ENCODE measurements around the gene FANK1.

The FANK1 gene

GRCh38 chr10:125857185-125857760 is 39.1 kb upstream of the FANK1 start:
- no peak for DNase-seq (ENCODE audit: low read depth)
- H3K4me3 ChIP-seq (ENCODE audit: low read length) = no peak overlapping the region
- TF ChIP-seq, protein P1, sequence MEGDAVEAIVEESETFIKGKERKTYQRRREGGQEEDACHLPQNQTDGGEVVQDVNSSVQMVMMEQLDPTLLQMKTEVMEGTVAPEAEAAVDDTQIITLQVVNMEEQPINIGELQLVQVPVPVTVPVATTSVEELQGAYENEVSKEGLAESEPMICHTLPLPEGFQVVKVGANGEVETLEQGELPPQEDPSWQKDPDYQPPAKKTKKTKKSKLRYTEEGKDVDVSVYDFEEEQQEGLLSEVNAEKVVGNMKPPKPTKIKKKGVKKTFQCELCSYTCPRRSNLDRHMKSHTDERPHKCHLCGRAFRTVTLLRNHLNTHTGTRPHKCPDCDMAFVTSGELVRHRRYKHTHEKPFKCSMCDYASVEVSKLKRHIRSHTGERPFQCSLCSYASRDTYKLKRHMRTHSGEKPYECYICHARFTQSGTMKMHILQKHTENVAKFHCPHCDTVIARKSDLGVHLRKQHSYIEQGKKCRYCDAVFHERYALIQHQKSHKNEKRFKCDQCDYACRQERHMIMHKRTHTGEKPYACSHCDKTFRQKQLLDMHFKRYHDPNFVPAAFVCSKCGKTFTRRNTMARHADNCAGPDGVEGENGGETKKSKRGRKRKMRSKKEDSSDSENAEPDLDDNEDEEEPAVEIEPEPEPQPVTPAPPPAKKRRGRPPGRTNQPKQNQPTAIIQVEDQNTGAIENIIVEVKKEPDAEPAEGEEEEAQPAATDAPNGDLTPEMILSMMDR (conservative IDR thresholded peaks at IDR 0.05; ENCODE audit: low read depth, low read length) = no peak

DNA sequence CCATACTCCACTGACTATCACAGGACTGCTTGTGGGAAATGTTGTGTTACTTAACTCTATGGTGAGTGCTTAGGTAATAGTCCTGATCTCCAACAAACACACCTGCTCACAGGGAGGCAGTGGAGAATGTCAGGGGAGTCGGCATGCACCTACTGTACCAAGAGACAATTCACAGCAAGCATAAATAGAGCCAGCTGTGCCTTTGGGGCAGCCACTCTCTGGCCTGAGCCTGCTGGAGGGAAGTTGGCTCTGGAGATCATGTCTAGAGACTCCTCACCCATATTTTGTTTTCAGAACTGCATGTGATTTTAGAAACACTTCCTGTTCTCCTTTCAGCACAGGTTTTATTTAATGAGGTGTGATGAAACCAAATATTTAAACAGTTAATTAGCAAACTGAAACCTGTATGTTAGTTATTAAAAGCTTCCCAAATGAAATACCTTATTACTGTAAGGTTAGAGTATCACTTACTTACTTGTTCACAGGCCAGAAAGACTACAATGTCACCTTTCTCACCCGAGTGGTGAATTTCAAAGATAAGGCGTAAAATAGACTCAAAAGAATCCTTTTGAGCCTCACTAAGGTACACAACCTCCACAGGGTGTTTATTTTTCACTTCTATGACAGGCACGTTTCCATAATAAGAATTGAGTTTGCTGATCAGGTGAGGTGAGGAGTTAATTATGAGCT is 37.1 kb upstream of the FANK1 start:
- H3K4me3 ChIP-seq (ENCODE audit: low read length) = no peak overlapping the region
- no peak for DNase-seq (ENCODE audit: low read depth)
- TF ChIP-seq, protein P1 (conservative IDR thresholded peaks at IDR 0.05; ENCODE audit: low read depth, low read length) = no peak

GRCh38 chr10:125865120-125865519 is 31.2 kb upstream of the FANK1 start:
- DNase-seq (ENCODE audit: low read depth) = no peak
- TF ChIP-seq, protein P1 (conservative IDR thresholded peaks at IDR 0.05; ENCODE audit: low read depth, low read length) = no peak
- H3K4me3 ChIP-seq (ENCODE audit: low read length) = no peak overlapping the region

DNA sequence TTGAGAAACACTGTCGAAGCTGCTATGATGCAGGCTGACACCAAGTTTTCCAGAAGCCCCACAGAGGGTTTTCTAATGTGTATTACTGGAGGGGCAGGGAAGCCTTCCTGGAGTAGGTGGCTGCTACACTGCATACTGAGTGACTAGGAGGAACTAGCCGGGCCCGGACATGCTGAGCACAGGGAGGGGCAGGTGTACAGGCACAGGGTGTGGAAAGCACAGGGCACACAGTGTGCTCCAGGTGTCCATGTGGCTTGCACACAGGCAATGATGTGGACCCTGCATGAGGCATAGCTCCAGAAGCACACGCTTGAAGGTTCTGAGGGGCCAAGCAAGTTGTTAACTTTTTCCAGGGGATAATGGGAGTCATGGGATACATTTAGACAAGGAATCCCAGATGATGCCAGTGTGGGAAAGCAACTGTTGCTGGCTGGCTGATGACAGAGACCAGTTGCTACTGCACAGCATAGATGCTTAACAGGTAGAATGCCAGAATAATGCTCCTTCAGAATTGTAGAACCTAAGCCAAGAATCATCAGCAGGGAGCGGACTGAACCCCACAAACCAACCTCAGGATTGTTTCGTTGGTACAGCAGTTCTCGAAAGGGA is 29.8 kb upstream of the FANK1 start:
- H3K4me3 ChIP-seq (ENCODE audit: low read length) = no peak overlapping the region
- DNase-seq (ENCODE audit: low read depth) = no peak
- TF ChIP-seq, protein P1 (conservative IDR thresholded peaks at IDR 0.05; ENCODE audit: low read depth, low read length) = no peak

DNA sequence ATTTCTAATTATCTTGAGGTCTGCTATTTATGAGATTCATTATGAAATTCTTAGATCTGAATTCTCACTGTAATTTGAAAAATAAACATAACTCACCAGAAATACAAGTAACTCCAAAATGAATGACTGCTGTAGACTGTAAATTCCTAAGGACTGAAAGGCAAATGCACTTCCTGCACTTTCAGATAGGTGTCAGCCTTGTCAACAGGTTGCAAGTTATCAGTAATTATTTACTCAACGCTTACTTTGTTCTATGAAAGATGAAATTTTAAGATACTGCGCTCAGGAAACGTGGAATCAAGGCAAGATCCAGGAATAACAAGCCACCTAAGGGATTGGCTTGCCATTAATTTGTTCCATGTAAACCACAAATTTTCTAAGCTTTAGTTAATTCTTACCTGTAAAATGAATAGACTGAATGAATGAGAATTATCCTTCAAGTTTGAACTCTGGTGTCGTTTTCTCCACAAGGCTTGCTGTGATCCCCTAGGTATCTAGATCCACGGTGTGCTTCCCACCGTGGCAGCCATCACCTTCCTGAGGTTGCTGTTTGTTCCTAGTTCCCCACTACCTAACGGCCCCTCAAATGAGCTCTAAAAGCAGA is 27.9 kb upstream of the FANK1 start:
- no peak for DNase-seq (ENCODE audit: low read depth)
- TF ChIP-seq, protein P1 (conservative IDR thresholded peaks at IDR 0.05; ENCODE audit: low read depth, low read length) = peak; percentile 94
- H3K4me3 ChIP-seq (ENCODE audit: low read length) = no peak overlapping the region

DNA sequence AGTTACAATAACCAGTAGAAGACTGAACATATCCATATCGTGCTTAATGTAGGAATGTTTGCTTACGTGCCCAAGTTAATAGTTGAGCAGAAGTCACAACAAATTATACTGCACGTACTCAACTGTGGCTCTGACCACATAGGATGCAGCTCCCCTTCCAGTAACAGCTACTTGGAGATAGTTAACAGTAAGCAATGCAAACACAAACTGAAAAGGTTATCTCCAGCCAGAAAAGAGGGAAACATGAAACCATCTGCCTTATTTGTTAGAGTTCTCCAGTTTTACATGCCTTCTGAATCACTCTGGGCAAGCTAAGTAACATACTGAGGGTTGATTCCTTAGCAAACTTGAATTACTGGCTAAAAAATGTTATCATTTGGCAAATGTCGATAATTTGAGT is 25.0 kb upstream of the FANK1 start:
- no peak overlapping the region for H3K4me3 ChIP-seq (ENCODE audit: low read length)
- TF ChIP-seq, protein P1 (conservative IDR thresholded peaks at IDR 0.05; ENCODE audit: low read depth, low read length) = no peak
- DNase-seq (ENCODE audit: low read depth) = no peak
